Smooth muscle cell (in vitro differentiated cells): ENCODE data around the gene FITM1. TPM values are rescaled to one million over a fixed set of nuclear protein-coding genes. Genes with fewer than 3 reads are reported as not detected.

Source experiments
- DNase-seq: peaks from one replicate; lab custom pipeline; 2025; ENCODE audit not compliant: unreplicated experiment; lab: John Stamatoyannopoulos, UW
- H2AFZ ChIP-seq: fragments of 200-600 bp; sonication (generic); 2 replicates; pipeline ENCODE4 v1.6.0; 2016; ENCODE audit warnings: antibody characterized with exemption, low read depth, mild to moderate bottlenecking
- H3F3A ChIP-seq: fragments of 200-600 bp; sonication (generic); 2 replicates; pipeline ENCODE4 v1.6.0; 2017; ENCODE audit warnings: antibody characterized with exemption, low read depth
- H3K27ac ChIP-seq: fragments of 200-600 bp; sonication (generic); 2 replicates; pipeline ENCODE4 v1.5.1; 2016; ENCODE audit warnings: low read depth, mild to moderate bottlenecking
- H3K27me3 ChIP-seq: fragments of 200-600 bp; sonication (generic); 2 replicates; pipeline ENCODE4 v1.6.1; 2016; ENCODE audit warnings: low read depth, mild to moderate bottlenecking
- H3K36me3 ChIP-seq: fragments of 200-600 bp; sonication (generic); 2 replicates; pipeline ENCODE4 v1.5.1; 2016; ENCODE audit warnings: low read depth
- H3K4me1 ChIP-seq: fragments of 200-600 bp; sonication (generic); 2 replicates; pipeline ENCODE4 v1.5.1; 2016; ENCODE audit warnings: low read depth
- H3K4me2 ChIP-seq: fragments of 200-600 bp; sonication (generic); 2 replicates; pipeline ENCODE4 v1.6.0; 2016; ENCODE audit warnings: mild to moderate bottlenecking
- H3K4me3 ChIP-seq: fragments of 200-600 bp; sonication (generic); 2 replicates; pipeline ENCODE4 v1.5.1; 2016; ENCODE audit warnings: mild to moderate bottlenecking
- H3K79me2 ChIP-seq: fragments of 200-600 bp; sonication (generic); 2 replicates; pipeline ENCODE4 v1.6.0; 2016; ENCODE audit warnings: low read depth, mild to moderate bottlenecking
- H3K9ac ChIP-seq: fragments of 200-600 bp; sonication (generic); 2 replicates; pipeline ENCODE4 v1.6.0; 2016; ENCODE audit warnings: low read depth
- H3K9me3 ChIP-seq: fragments of 200-600 bp; sonication (generic); replicated peaks from 2 replicates; pipeline ENCODE4 v1.5.1; 2016; ENCODE audit warnings: low read depth
- H4K20me1 ChIP-seq: fragments of 200-600 bp; sonication (generic); 2 replicates; pipeline ENCODE4 v1.6.0; 2016; ENCODE audit warnings: low read depth
- CTCF ChIP-seq: fragments of 200-600 bp; sonication (generic); IDR thresholded peaks from 2 replicates; pipeline ENCODE4 v1.5.1; 2017; ENCODE audit warnings: borderline replicate concordance, mild to moderate bottlenecking, antibody characterized with exemption; ENCODE audit not compliant: insufficient read depth, poor library complexity, severe bottlenecking
- WGBS: methylation state at CpG from one replicate; pipeline ENCODE4 v1.1.7; 2016; ENCODE audit warnings: low lambda C conversion rate; 5-methylcytosine and 5-hydroxymethylcytosine counted together
- microRNA-seq: library from miRNA; unstranded; fragments of <30 nt; microRNA quantifications from one replicate; pipeline ENCODE4, GENCODE V29; 2016; ENCODE audit warnings: borderline number of aligned reads
- polyA plus RNA-seq: library from polyadenylated mRNA; unstranded; fragments of >200 nt; fragmentation: Nextera tagmentation; extraction: Ambion mirVana; gene quantifications from 2 replicates; pipeline ENCODE4 v1.2.1, GENCODE V29; 2016
- small RNA-seq: library from RNA; depleted of rRNA; stranded (forward); fragments of <200 nt; gene quantifications from one replicate; pipeline ENCODE3, GENCODE V24; 2014
- total RNA-seq: library from RNA; depleted of rRNA; stranded (reverse); fragments of >200 nt; gene quantifications from 2 replicates; pipeline ENCODE4 v1.2.3, GENCODE V29; 2014

The FITM1 gene
- total and polyA plus RNA-seq, 2 experiments from 2014 or later = 0.31 TPM; not detected in 1

- Histone ChIP-seq H3K4me2 (no peak overlapping the region), H3K4me1 (no peaks in the 10 kb centered on the region), H3F3A (no peaks in the 10 kb centered on the region), H4K20me1 (no peaks in the 10 kb centered on the region), H3K9me3 (no peaks in the 10 kb centered on the region), H3K36me3 (no peaks in the 10 kb centered on the region), H3K4me3 (no peak overlapping the region), H3K9ac (no peak overlapping the region), H2AFZ (no peak overlapping the region), H3K79me2 (no peaks in the 10 kb centered on the region), H3K27me3 (no peaks in the 10 kb centered on the region), H3K27ac (no peak overlapping the region)
- DNase-seq = no peak
- TF ChIP-seq CTCF = no peak
- 97% methylated on average over 19 of the region's 19 CpGs for WGBS
Observed at GRCh38 chr14:24181371-24182077, 51.1 kb downstream of the FITM1 start.

Small RNAs within 50 kb of the gene (microRNA-seq; reads per million reads assigned to microRNA genes)
- gene MIR7703 = not detected

Small RNAs within 50 kb of the gene (small RNA-seq; reads per million reads assigned to genes)
- gene IPO4 = 0.42 reads per million, percentile 13 among the genes with 10 or more reads in this experiment
- gene IRF9 = 0.82 reads per million, percentile 26 among the genes with 10 or more reads in this experiment
- gene RNA5SP383 = 0.21 reads per million

Other genes with a start within 250 kb of the FITM1 start
Only the 30 nearest of the 31 such genes appear.
- gene DHRS4, start 176.9 kb upstream of the FITM1 start, total RNA-seq = 16.7 and 33.1 TPM in 2 replicates
- gene DHRS4, start 176.9 kb upstream of the FITM1 start, polyA plus RNA-seq = 30.9 and 37.4 TPM in 2 replicates
- 8.2 and 10.6 TPM in 2 replicates for gene DHRS4L2, start 141.7 kb upstream of the FITM1 start, total RNA-seq
- 21.5 and 26.0 TPM in 2 replicates for gene DHRS4L2, start 141.7 kb upstream of the FITM1 start, polyA plus RNA-seq
- 0.04 TPM in 1 of 2 replicates, not detected in the other for gene CARMIL3, start 78.7 kb upstream of the FITM1 start, total RNA-seq
- 0.11 TPM in 1 of 2 replicates, not detected in the other for gene CARMIL3, start 78.7 kb upstream of the FITM1 start, polyA plus RNA-seq
- not detected in 2 replicates for gene CPNE6, start 59.1 kb upstream of the FITM1 start, total RNA-seq
- gene CPNE6, start 59.1 kb upstream of the FITM1 start, polyA plus RNA-seq = not detected in 2 replicates
- gene PCK2, start 36.3 kb upstream of the FITM1 start, total RNA-seq = 21.5 and 25.6 TPM in 2 replicates
- gene PCK2, start 36.3 kb upstream of the FITM1 start, polyA plus RNA-seq = 40.4 and 46.1 TPM in 2 replicates
- gene DCAF11, start 15.9 kb upstream of the FITM1 start, total RNA-seq = 43.6 and 46.1 TPM in 2 replicates
- gene DCAF11, start 15.9 kb upstream of the FITM1 start, polyA plus RNA-seq = 31.8 and 39.3 TPM in 2 replicates
- gene NRL, start 15.7 kb upstream of the FITM1 start, total RNA-seq = 0.18 and 1.9 TPM in 2 replicates
- 1.3 and 2.6 TPM in 2 replicates for gene NRL, start 15.7 kb upstream of the FITM1 start, polyA plus RNA-seq
- 41.4 and 49.4 TPM in 2 replicates for gene PSME1, start 5.5 kb downstream of the FITM1 start, total RNA-seq
- 94.1 and 114 TPM in 2 replicates for gene PSME1, start 5.5 kb downstream of the FITM1 start, polyA plus RNA-seq
- 6.3 and 13.0 TPM in 2 replicates for gene EMC9, start 10.9 kb downstream of the FITM1 start, total RNA-seq
- gene EMC9, start 10.9 kb downstream of the FITM1 start, polyA plus RNA-seq = 11.9 and 16.9 TPM in 2 replicates
- 40.7 and 53.2 TPM in 2 replicates for gene PSME2, start 16.0 kb downstream of the FITM1 start, total RNA-seq
- 164 and 166 TPM in 2 replicates for gene PSME2, start 16.0 kb downstream of the FITM1 start, polyA plus RNA-seq
- 39.3 and 74.8 TPM in 2 replicates for gene RNF31, start 16.8 kb downstream of the FITM1 start, total RNA-seq
- gene RNF31, start 16.8 kb downstream of the FITM1 start, polyA plus RNA-seq = 23.3 and 25.4 TPM in 2 replicates
- gene IRF9, start 30.6 kb downstream of the FITM1 start, total RNA-seq = 38.2 and 42.7 TPM in 2 replicates
- 42.0 and 58.3 TPM in 2 replicates for gene IRF9, start 30.6 kb downstream of the FITM1 start, polyA plus RNA-seq
- 5.7 and 9.3 TPM in 2 replicates for gene REC8, start 41.4 kb downstream of the FITM1 start, total RNA-seq
- gene REC8, start 41.4 kb downstream of the FITM1 start, polyA plus RNA-seq = 16.8 and 26.7 TPM in 2 replicates
- gene IPO4, start 58.2 kb downstream of the FITM1 start, total RNA-seq = 14.7 and 82.6 TPM in 2 replicates
- 20.5 and 26.6 TPM in 2 replicates for gene IPO4, start 58.2 kb downstream of the FITM1 start, polyA plus RNA-seq
- gene TM9SF1, start 64.8 kb downstream of the FITM1 start, total RNA-seq = 66.6 and 72.1 TPM in 2 replicates
- 86.5 and 95.8 TPM in 2 replicates for gene TM9SF1, start 64.8 kb downstream of the FITM1 start, polyA plus RNA-seq
- 0.85 TPM in 1 of 2 replicates, not detected in the other for gene TSSK4, start 75.0 kb downstream of the FITM1 start, total RNA-seq
- 0.89 and 1.3 TPM in 2 replicates for gene TSSK4, start 75.0 kb downstream of the FITM1 start, polyA plus RNA-seq
- 29.7 and 32.5 TPM in 2 replicates for gene CHMP4A, start 82.8 kb downstream of the FITM1 start, total RNA-seq
- gene CHMP4A, start 82.8 kb downstream of the FITM1 start, polyA plus RNA-seq = 46.8 and 63.9 TPM in 2 replicates
- 31.0 and 33.0 TPM in 2 replicates for gene MDP1, start 85.4 kb downstream of the FITM1 start, total RNA-seq
- gene MDP1, start 85.4 kb downstream of the FITM1 start, polyA plus RNA-seq = 36.8 and 42.3 TPM in 2 replicates
- 209 and 211 TPM in 2 replicates for gene NEDD8, start 101.7 kb downstream of the FITM1 start, total RNA-seq
- gene NEDD8, start 101.7 kb downstream of the FITM1 start, polyA plus RNA-seq = 375 and 432 TPM in 2 replicates
- 38.8 and 65.0 TPM in 2 replicates for gene GMPR2, start 102.3 kb downstream of the FITM1 start, total RNA-seq
- 43.4 and 55.9 TPM in 2 replicates for gene GMPR2, start 102.3 kb downstream of the FITM1 start, polyA plus RNA-seq
- gene TINF2, start 112.0 kb downstream of the FITM1 start, total RNA-seq = 27.9 and 38.8 TPM in 2 replicates
- gene TINF2, start 112.0 kb downstream of the FITM1 start, polyA plus RNA-seq = 43.6 and 52.5 TPM in 2 replicates
- 4.1 and 13.6 TPM in 2 replicates for gene TGM1, start 132.5 kb downstream of the FITM1 start, total RNA-seq
- 1.6 and 7.7 TPM in 2 replicates for gene TGM1, start 132.5 kb downstream of the FITM1 start, polyA plus RNA-seq
- 15.4 and 18.5 TPM in 2 replicates for gene RABGGTA, start 140.9 kb downstream of the FITM1 start, total RNA-seq
- gene RABGGTA, start 140.9 kb downstream of the FITM1 start, polyA plus RNA-seq = 33.4 and 38.2 TPM in 2 replicates
- 22.5 and 23.3 TPM in 2 replicates for gene DHRS1, start 169.1 kb downstream of the FITM1 start, total RNA-seq
- 25.2 and 27.4 TPM in 2 replicates for gene DHRS1, start 169.1 kb downstream of the FITM1 start, polyA plus RNA-seq
- 9.3 and 11.2 TPM in 2 replicates for gene NOP9, start 169.2 kb downstream of the FITM1 start, total RNA-seq
- gene NOP9, start 169.2 kb downstream of the FITM1 start, polyA plus RNA-seq = 2.7 and 3.3 TPM in 2 replicates
- not detected in 2 replicates for gene CIDEB, start 177.3 kb downstream of the FITM1 start, total RNA-seq
- gene CIDEB, start 177.3 kb downstream of the FITM1 start, polyA plus RNA-seq = 0.58 TPM in 1 of 2 replicates, not detected in the other
- gene LTB4R2, start 179.5 kb downstream of the FITM1 start, total RNA-seq = 2.8 and 6.9 TPM in 2 replicates
- 0.70 and 2.4 TPM in 2 replicates for gene LTB4R2, start 179.5 kb downstream of the FITM1 start, polyA plus RNA-seq
- 2.7 and 2.8 TPM in 2 replicates for gene LTB4R, start 180.8 kb downstream of the FITM1 start, total RNA-seq
- gene LTB4R, start 180.8 kb downstream of the FITM1 start, polyA plus RNA-seq = 1.6 and 3.2 TPM in 2 replicates
- gene ADCY4, start 204.4 kb downstream of the FITM1 start, total RNA-seq = 0.13 and 0.45 TPM in 2 replicates
- 0.66 TPM in 1 of 2 replicates, not detected in the other for gene ADCY4, start 204.4 kb downstream of the FITM1 start, polyA plus RNA-seq
- 1.3 and 1.6 TPM in 2 replicates for gene RIPK3, start 209.3 kb downstream of the FITM1 start, total RNA-seq
- 1.2 TPM in 1 of 2 replicates, not detected in the other for gene RIPK3, start 209.3 kb downstream of the FITM1 start, polyA plus RNA-seq